ENCODE measurements around the gene MAGI2. TPM values are rescaled to one million over a fixed set of nuclear protein-coding genes. Genes with fewer than 3 reads are reported as not detected.

The MAGI2 gene
- total RNA-seq, 3 donors from 2014 or later, result 0.10 to 0.16 (median 0.14) TPM

DNA sequence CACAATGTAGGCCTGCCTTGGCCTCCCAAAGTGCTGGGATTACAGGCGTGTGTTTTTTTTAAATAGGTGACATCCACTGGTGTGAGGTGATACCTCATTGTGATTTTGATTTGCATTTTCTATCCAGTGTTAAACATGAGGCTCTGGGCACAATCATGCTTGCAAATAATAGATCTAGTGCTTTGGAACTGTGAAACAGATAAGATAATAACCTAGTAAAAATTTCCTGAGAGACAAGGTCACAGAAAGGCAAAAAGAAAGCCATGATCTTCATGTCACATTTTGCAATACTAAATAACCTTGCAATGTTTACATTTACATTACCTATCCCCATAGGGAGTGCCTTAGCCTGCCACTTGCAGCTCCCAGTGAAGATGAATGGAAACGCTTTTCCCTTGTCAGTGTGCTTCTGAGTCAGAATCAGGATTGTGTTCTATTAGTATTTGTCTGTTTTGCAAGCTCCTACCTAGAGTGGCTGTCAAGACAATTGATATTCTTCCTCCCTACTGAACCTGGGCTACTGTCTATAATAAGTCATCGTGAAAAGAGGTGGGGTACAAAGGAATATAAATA lies 1398.4 kb downstream of the MAGI2 start:
- ATAC-seq (no peak), DNase-seq (no peak)
- no peaks in the 10 kb centered on the region for H3K9me3 Mint-ChIP-seq
- no peaks in the 10 kb centered on the region for H3K36me3 Mint-ChIP-seq (ENCODE audit: insufficient read depth)
- peaks cover 22% of the 10 kb centered on the region for H3K27me3 Mint-ChIP-seq (ENCODE audit: low read depth)
- no peaks in the 10 kb centered on the region for H3K4me1 Mint-ChIP-seq (ENCODE audit: low read depth)
- H3K4me3 Mint-ChIP-seq, result no peak overlapping the region

- Mint-ChIP-seq H3K27me3 (ENCODE audit: low read depth) (peaks cover 7% of the 10 kb centered on the region), H3K9me3 (no peaks in the 10 kb centered on the region), H3K4me1 (ENCODE audit: low read depth) (no peaks in the 10 kb centered on the region), H3K4me3 (no peak overlapping the region), H3K36me3 (ENCODE audit: insufficient read depth) (no peaks in the 10 kb centered on the region)
- DNase-seq (no peak), ATAC-seq (no peak)
Observed at GRCh38 chr7:78052112-78052511, 1401.4 kb downstream of the MAGI2 start.

- ATAC-seq (no peak), DNase-seq (no peak)
- H3K36me3 Mint-ChIP-seq (ENCODE audit: insufficient read depth), result no peaks in the 10 kb centered on the region
- H3K27me3 Mint-ChIP-seq (ENCODE audit: low read depth), result no peaks in the 10 kb centered on the region
- no peaks in the 10 kb centered on the region for H3K9me3 Mint-ChIP-seq
- no peak overlapping the region for H3K4me3 Mint-ChIP-seq
- no peaks in the 10 kb centered on the region for H3K4me1 Mint-ChIP-seq (ENCODE audit: low read depth)
Observed at GRCh38 chr7:78047800-78048199, 1405.7 kb downstream of the MAGI2 start.

DNA sequence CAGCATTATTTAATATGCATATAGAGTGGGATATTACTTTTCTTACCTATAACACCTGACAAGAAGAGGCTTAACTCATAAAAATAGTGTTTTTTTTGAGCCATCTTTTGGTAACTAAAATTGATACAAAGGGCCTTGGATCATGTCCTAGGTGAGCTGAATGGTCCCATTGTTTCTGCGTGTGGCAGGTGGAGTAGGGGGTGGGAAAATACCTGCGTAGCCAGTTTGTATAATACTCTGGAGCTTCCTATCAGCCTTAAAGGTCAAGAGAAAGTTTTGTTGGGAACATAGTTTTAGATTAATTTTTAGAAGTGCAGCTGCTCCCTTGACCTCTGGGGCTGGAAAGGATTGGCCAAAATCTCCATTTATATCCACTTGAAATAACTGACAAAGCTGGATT lies 1410.3 kb downstream of the MAGI2 start:
- DNase-seq (no peak), ATAC-seq (no peak)

DNA sequence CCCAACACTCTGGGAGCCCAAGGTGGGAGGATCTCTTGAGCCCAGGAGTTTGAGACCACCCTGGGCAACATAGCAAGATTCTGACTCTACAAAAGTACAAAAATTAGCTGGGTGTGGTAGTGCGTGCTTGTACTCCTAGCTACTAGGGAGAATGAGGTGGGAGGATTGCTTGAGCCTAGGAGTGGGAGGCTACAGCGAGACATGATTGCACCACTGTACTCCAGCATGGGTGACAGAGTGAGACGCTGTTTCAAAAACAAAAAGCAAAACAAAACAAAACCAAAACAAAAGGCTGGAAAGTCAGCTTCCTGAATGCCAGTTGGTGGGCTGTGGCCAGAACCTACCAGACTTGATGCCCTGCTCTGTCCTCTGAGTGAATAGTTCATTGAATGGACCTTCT lies 1412.0 kb downstream of the MAGI2 start:
- DNase-seq (no peak), ATAC-seq (no peak)
- H3K4me3 Mint-ChIP-seq, result no peak overlapping the region
- no peaks in the 10 kb centered on the region for H3K36me3 Mint-ChIP-seq (ENCODE audit: insufficient read depth)
- peaks cover 5% of the 10 kb centered on the region for H3K4me1 Mint-ChIP-seq (ENCODE audit: low read depth)
- no peaks in the 10 kb centered on the region for H3K9me3 Mint-ChIP-seq
- peaks cover 20% of the 10 kb centered on the region for H3K27me3 Mint-ChIP-seq (ENCODE audit: low read depth)

More for the DNA sequence above, 1410.3 kb downstream of the MAGI2 start:
- Mint-ChIP-seq H3K9me3 (no peaks in the 10 kb centered on the region), H3K36me3 (ENCODE audit: insufficient read depth) (no peaks in the 10 kb centered on the region), H3K4me1 (ENCODE audit: low read depth) (peaks cover 5% of the 10 kb centered on the region), H3K27me3 (ENCODE audit: low read depth) (peaks cover 20% of the 10 kb centered on the region), H3K4me3 (no peak overlapping the region)

DNA sequence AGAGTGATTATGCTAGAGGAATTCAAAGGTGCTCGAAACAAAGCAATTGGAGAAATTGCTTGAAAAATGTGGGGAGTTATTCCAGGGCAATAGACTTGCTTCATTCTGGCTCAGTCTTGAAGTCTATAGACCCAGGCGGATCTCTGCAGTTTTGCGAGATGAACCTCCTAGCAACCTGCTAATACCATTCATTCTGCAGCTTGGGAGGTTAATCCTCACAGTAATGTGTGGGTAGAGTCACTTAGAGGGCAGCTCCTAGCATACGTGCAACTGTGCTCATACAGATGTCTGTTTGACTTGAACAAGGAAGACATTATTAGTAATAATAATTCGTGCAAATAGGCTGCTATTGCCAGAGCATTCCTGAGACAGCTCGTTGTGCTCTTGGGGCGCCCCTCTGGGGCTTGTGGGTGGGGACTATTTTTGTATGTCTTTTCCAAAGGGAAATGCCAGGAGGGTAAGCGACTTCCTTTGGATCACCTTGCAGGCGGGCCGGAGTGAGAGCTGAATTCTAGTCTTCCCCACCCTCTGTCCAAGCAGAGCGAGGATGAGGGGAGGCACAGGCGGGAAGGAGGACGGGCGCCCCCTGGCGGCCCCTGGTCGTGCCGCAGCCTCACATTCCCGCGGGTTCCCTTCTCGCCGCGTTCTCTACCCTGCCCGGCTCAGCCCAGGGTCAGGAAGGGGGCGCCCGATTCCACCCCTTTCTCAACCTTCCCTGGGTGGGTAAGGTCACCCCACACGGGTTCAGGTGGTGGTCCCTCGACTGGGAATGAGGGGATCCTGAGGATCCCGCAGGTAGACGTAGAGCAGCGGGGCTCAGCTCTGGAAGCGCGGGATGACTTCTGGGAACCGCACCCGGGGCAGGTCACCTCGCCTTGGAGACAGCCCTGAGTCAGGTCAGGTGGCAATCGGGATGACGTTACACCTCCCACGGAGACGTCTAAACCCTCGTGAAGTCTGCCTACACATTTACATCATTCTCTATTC lies 1413.4 kb downstream of the MAGI2 start:
- DNase-seq (peak; percentile 51), ATAC-seq (peak; percentile 74 to 86)
- Mint-ChIP-seq H3K9me3 (no peaks in the 10 kb centered on the region), H3K4me3 (no peak overlapping the region), H3K4me1 (ENCODE audit: low read depth) (peaks cover 5% of the 10 kb centered on the region), H3K27me3 (ENCODE audit: low read depth) (peaks cover 25% of the 10 kb centered on the region), H3K36me3 (ENCODE audit: insufficient read depth) (no peaks in the 10 kb centered on the region)

DNA sequence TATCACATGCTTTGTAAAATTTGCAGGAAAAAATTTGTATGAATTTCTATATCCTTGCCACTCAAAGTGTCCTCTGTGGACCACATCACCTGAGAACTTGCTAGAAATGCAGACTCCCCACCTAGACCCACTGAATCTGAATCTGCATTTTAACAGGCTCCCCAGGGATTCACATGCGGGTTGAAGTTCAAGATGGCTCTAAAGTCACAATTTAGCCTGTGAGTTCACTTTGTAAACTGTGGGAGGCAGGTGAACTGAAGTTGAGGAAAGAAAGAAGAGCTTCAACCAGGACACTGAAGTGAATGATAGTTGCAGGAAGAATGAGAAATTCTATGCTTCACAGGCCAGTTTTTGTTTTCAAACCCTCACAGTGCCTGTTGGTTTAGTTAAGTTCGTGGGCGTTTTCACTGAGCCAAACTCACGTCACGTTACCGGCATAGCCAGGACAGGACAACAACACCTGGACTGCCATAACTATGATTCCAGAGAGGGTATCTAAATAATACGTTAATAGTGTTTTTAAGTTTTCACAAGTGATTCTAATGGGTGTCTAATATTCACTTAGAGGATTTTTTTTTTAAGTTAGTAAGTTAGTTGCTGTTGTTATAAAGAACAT lies 1414.9 kb downstream of the MAGI2 start:
- Mint-ChIP-seq H3K4me3 (no peak overlapping the region), H3K9me3 (no peaks in the 10 kb centered on the region), H3K36me3 (ENCODE audit: insufficient read depth) (no peaks in the 10 kb centered on the region), H3K4me1 (ENCODE audit: low read depth) (peaks cover 5% of the 10 kb centered on the region), H3K27me3 (ENCODE audit: low read depth) (peaks cover 30% of the 10 kb centered on the region)
- no peak for DNase-seq
- no peak for ATAC-seq

- Mint-ChIP-seq H3K36me3 (ENCODE audit: insufficient read depth) (no peaks in the 10 kb centered on the region), H3K9me3 (no peaks in the 10 kb centered on the region), H3K27me3 (ENCODE audit: low read depth) (peaks cover 37% of the 10 kb centered on the region), H3K4me1 (ENCODE audit: low read depth) (peaks cover 5% of the 10 kb centered on the region), H3K4me3 (no peak overlapping the region)
- ATAC-seq, result no peak
- no peak for DNase-seq
Observed at GRCh38 chr7:78037603-78038002, 1415.9 kb downstream of the MAGI2 start.

GRCh38 chr7:78033410-78033809 lies 1420.1 kb downstream of the MAGI2 start:
- no peaks in the 10 kb centered on the region for H3K36me3 Mint-ChIP-seq (ENCODE audit: insufficient read depth)
- H3K27me3 Mint-ChIP-seq (ENCODE audit: low read depth), result peaks cover 18% of the 10 kb centered on the region
- DNase-seq (no peak), ATAC-seq (no peak)
- H3K9me3 Mint-ChIP-seq, result no peaks in the 10 kb centered on the region
- no peak overlapping the region for H3K4me3 Mint-ChIP-seq
- no peaks in the 10 kb centered on the region for H3K4me1 Mint-ChIP-seq (ENCODE audit: low read depth)

GRCh38 chr7:78026492-78026891 lies 1427.0 kb downstream of the MAGI2 start:
- Mint-ChIP-seq H3K4me3 (no peak overlapping the region), H3K27me3 (ENCODE audit: low read depth) (peaks cover 11% of the 10 kb centered on the region), H3K9me3 (no peaks in the 10 kb centered on the region), H3K36me3 (ENCODE audit: insufficient read depth) (no peaks in the 10 kb centered on the region), H3K4me1 (ENCODE audit: low read depth) (no peaks in the 10 kb centered on the region)
- DNase-seq (no peak), ATAC-seq (no peak)

- H3K4me3 Mint-ChIP-seq, result no peak overlapping the region
- DNase-seq (no peak), ATAC-seq (no peak)
- peaks cover 8% of the 10 kb centered on the region for H3K4me1 Mint-ChIP-seq (ENCODE audit: low read depth)
- H3K27me3 Mint-ChIP-seq (ENCODE audit: low read depth), result peaks cover 14% of the 10 kb centered on the region
- no peaks in the 10 kb centered on the region for H3K36me3 Mint-ChIP-seq (ENCODE audit: insufficient read depth)
- no peaks in the 10 kb centered on the region for H3K9me3 Mint-ChIP-seq
Observed at GRCh38 chr7:78024591-78024990, 1428.9 kb downstream of the MAGI2 start.

DNA sequence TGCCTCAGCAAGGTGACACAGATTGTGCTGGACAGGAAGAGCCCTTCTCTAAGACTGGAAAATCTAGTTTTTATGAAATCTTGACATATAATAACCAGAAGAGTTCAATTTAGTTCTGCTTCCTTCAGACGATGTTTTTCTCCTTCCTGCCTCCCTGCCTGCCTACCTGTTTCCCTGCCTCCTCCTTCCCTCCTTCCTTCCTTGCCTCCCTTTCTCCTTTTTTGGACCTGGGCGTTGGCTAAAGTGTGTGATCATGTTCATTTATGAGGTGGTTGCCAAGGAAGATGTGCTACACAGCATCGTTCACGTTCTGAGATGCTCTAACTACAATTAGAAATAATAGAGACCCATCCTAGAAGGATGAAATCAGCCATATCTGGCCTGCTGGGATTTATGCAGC lies 1430.3 kb downstream of the MAGI2 start:
- Mint-ChIP-seq H3K4me3 (no peak overlapping the region), H3K27me3 (ENCODE audit: low read depth) (peaks cover 18% of the 10 kb centered on the region)
- ATAC-seq, result no peak

DNA sequence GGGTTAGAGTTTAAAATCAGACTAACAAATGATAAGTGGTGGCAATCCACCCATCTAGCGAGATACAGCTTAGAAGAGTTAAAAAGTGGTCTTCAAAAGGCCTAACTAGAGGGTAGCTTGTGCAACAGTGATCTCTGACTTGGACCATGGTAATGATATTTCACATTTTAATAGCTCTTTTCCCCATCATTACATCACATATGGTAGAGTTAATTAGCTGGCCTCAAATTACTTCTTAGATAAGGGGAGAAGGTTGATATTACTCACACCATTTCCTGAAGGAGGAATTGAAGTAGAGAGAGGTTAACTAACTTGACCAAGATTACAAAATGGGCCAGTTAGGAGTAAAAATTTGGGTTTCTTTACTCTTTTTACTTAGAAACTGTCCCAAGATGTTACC lies 1431.3 kb downstream of the MAGI2 start:
- ATAC-seq (no peak), DNase-seq (no peak)
- Mint-ChIP-seq H3K27me3 (ENCODE audit: low read depth) (peaks cover 26% of the 10 kb centered on the region), H3K36me3 (ENCODE audit: insufficient read depth) (no peaks in the 10 kb centered on the region), H3K4me3 (no peak overlapping the region), H3K9me3 (no peaks in the 10 kb centered on the region), H3K4me1 (ENCODE audit: low read depth) (peaks cover 12% of the 10 kb centered on the region)

More for the DNA sequence above, 1430.3 kb downstream of the MAGI2 start:
- no peak for DNase-seq
- Mint-ChIP-seq H3K4me1 (ENCODE audit: low read depth) (peaks cover 12% of the 10 kb centered on the region), H3K36me3 (ENCODE audit: insufficient read depth) (no peaks in the 10 kb centered on the region), H3K9me3 (no peaks in the 10 kb centered on the region)

- Mint-ChIP-seq H3K4me1 (ENCODE audit: low read depth) (peaks cover 12% of the 10 kb centered on the region), H3K9me3 (no peaks in the 10 kb centered on the region), H3K36me3 (ENCODE audit: insufficient read depth) (no peaks in the 10 kb centered on the region), H3K4me3 (peak overlapping the region; percentile 78), H3K27me3 (ENCODE audit: low read depth) (peaks cover 22% of the 10 kb centered on the region)
- no peak for ATAC-seq
- no peak for DNase-seq
Observed at GRCh38 chr7:78020874-78021249, 1432.6 kb downstream of the MAGI2 start.
